ENCODE measurements around the gene PHF3. TPM values are rescaled to one million over a fixed set of nuclear protein-coding genes. Genes with fewer than 3 reads are reported as not detected.

The PHF3 gene
- total RNA-seq, 1 donor from 2014 or later, result 34.7 TPM

DNA sequence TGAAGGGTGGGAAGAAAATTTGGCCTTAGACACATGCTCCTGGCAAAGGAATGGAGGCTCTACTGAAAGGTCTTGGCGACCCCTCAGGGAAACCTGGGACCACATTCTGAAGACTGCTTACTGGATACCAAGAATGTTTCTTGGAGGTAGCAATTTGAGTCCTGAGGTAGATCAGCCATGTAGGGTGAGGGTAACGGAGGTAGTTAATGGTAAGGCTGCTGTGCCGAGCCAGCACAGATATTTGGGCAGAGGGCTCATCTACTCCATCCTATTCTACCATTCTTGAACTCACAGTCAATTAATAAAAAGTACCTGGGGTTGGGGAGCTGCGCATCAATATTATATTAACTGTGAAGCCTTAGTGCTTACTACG lies 401 bp upstream of the PHF3 start:
- H3K9me3 Mint-ChIP-seq (ENCODE audit: low read depth), result no peaks in the 10 kb centered on the region
- H3K4me1 Mint-ChIP-seq (ENCODE audit: low read depth), result peaks cover 47% of the 10 kb centered on the region
- TF ChIP-seq, protein P1, sequence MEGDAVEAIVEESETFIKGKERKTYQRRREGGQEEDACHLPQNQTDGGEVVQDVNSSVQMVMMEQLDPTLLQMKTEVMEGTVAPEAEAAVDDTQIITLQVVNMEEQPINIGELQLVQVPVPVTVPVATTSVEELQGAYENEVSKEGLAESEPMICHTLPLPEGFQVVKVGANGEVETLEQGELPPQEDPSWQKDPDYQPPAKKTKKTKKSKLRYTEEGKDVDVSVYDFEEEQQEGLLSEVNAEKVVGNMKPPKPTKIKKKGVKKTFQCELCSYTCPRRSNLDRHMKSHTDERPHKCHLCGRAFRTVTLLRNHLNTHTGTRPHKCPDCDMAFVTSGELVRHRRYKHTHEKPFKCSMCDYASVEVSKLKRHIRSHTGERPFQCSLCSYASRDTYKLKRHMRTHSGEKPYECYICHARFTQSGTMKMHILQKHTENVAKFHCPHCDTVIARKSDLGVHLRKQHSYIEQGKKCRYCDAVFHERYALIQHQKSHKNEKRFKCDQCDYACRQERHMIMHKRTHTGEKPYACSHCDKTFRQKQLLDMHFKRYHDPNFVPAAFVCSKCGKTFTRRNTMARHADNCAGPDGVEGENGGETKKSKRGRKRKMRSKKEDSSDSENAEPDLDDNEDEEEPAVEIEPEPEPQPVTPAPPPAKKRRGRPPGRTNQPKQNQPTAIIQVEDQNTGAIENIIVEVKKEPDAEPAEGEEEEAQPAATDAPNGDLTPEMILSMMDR (IDR thresholded peaks at IDR 0.05), result no peak
- H3K4me3 Mint-ChIP-seq (ENCODE audit: unreplicated experiment), result peak overlapping the region; percentile 93
- peaks cover 7% of the 10 kb centered on the region for H3K27me3 Mint-ChIP-seq (ENCODE audit: low read depth)
- H3K27ac Mint-ChIP-seq (ENCODE audit: unreplicated experiment), result peak overlapping the region; percentile 10
- no peak for DNase-seq (ENCODE audit: low spot score)
- no peaks in the 10 kb centered on the region for H3K36me3 Mint-ChIP-seq (ENCODE audit: low read depth)

DNA sequence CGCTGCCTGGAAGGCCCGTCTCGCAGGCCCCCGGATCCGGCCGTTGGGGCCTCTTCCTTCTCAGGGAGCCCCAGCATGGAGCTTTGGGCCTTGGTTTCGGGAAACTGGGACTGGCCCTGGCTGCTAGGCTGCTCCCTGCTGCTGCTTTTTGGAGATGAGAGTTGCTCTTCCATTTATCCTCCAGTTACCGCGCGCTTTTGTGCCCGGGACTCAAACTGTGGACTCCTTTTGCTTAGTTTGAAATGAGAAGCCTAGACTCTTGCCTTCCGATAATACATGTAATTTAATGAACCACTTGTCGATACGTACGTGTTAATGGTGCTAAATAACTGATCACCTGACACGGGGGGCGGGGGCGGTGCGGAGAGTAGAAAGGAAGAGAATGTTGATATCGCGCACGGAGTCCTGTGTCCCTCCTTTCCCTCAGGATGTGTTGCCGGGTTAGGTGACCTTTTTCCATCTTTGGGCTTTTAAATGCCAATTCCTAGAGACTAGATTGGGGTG lies 968 bp downstream of the PHF3 start:
- Mint-ChIP-seq H3K36me3 (ENCODE audit: low read depth) (no peaks in the 10 kb centered on the region), H3K9me3 (ENCODE audit: low read depth) (no peaks in the 10 kb centered on the region), H3K27me3 (ENCODE audit: low read depth) (peaks cover 2% of the 10 kb centered on the region), H3K27ac (ENCODE audit: unreplicated experiment) (peak overlapping the region; percentile 92), H3K4me1 (ENCODE audit: low read depth) (peaks cover 50% of the 10 kb centered on the region), H3K4me3 (ENCODE audit: unreplicated experiment) (peak overlapping the region; percentile 93)
- DNase-seq (ENCODE audit: low spot score), result no peak
- TF ChIP-seq, protein P1 (IDR thresholded peaks at IDR 0.05), result no peak

DNA sequence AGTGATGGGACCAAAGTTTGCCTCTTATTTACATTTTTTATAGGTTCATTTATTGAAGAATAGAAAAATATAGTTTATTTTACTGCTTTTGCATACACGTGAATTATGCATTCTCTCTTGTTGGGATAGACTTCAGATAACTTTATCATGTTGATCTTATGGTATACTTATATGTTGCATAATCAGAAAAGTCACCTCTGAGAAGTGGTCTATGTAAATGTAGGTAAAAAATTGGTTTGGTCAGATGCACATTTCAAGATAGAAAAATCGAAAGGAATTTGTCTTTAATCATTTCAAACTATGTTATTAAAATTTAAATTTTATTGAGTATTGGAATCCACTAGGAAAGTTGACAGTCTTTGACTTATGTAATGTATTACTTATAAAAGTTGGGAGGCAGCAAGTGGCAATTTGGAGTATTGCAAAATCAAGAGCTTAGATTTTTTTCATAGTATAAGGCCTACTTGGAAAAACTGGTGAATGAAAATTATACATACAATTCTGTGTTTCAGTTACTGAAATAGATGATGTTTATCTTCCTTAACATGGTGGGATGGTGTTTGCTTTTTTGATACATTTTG lies 2.4 kb downstream of the PHF3 start:
- no peak for DNase-seq (ENCODE audit: low spot score)
- H3K27me3 Mint-ChIP-seq (ENCODE audit: low read depth), result no peaks in the 10 kb centered on the region
- TF ChIP-seq, protein P1 (IDR thresholded peaks at IDR 0.05), result peak; percentile 39
- H3K9me3 Mint-ChIP-seq (ENCODE audit: low read depth), result no peaks in the 10 kb centered on the region
- H3K4me1 Mint-ChIP-seq (ENCODE audit: low read depth), result peaks cover 50% of the 10 kb centered on the region
- H3K36me3 Mint-ChIP-seq (ENCODE audit: low read depth), result no peaks in the 10 kb centered on the region
- peak overlapping the region; percentile 87 for H3K27ac Mint-ChIP-seq (ENCODE audit: unreplicated experiment)
- peak overlapping the region; percentile 93 for H3K4me3 Mint-ChIP-seq (ENCODE audit: unreplicated experiment)

DNA sequence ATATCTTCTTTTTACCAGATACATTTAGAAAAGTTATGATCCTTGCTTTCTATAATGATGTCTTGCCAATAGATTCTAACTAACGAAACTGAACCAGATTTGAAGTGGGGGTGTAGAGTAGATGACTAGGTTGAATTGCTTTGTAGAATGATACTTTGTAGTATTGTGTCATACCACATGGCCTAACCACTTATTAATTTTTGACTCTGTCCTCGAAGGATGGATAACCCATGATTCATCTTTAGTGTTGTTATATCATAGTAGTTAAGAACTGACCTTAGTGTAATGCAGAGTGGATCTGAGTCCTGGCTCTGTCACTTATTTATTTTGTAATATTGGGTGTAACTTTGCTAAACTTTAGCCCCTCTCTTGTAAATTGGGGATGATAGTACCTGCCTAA lies 4.5 kb downstream of the PHF3 start:
- Mint-ChIP-seq H3K4me3 (ENCODE audit: unreplicated experiment) (no peak overlapping the region), H3K27me3 (ENCODE audit: low read depth) (no peaks in the 10 kb centered on the region), H3K27ac (ENCODE audit: unreplicated experiment) (no peak overlapping the region), H3K9me3 (ENCODE audit: low read depth) (no peaks in the 10 kb centered on the region), H3K4me1 (ENCODE audit: low read depth) (peaks cover 51% of the 10 kb centered on the region), H3K36me3 (ENCODE audit: low read depth) (no peaks in the 10 kb centered on the region)
- TF ChIP-seq, protein P1 (IDR thresholded peaks at IDR 0.05), result no peak
- no peak for DNase-seq (ENCODE audit: low spot score)

DNA sequence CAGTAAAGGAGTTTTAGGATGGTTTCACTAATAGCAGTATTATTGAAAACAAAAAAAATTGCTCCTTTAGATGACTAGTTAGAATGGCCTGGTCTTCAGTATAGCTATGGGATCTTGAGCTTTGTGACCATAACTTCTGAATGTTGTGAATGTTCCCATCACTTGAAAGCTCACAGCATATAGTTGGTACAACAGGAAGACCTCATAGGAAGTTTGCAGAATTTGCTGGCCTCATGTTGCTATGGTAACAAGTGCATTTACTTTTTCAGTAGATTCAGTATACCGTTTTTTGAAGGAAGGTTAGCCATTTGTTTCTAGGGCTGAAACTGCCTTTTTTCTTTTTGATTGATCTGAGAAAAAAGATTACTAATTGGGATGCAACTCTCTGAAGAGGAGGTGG lies 8.3 kb downstream of the PHF3 start:
- TF ChIP-seq, protein P1 (IDR thresholded peaks at IDR 0.05), result no peak
- Mint-ChIP-seq H3K4me3 (ENCODE audit: unreplicated experiment) (no peak overlapping the region), H3K27ac (ENCODE audit: unreplicated experiment) (no peak overlapping the region), H3K9me3 (ENCODE audit: low read depth) (no peaks in the 10 kb centered on the region), H3K27me3 (ENCODE audit: low read depth) (no peaks in the 10 kb centered on the region), H3K36me3 (ENCODE audit: low read depth) (no peaks in the 10 kb centered on the region), H3K4me1 (ENCODE audit: low read depth) (peaks cover 35% of the 10 kb centered on the region)
- no peak for DNase-seq (ENCODE audit: low spot score)
